Hepatocyte (in vitro differentiated cells): ENCODE measurements around the gene SHC4. TPM values are rescaled to one million over a fixed set of nuclear protein-coding genes. Genes with fewer than 3 reads are reported as not detected.
"Not testable (repeated sequence)": the region's sequence is repeated elsewhere in the genome, so short reads cannot be mapped to it uniquely, and the experiment has no call there.

ENCODE experiments used
- DNase-seq: peaks from one replicate; pipeline ENCODE4 v3.0.0-alpha.2; 2016; ENCODE audit warnings: low spot score
- H2AFZ ChIP-seq: fragments of 200-600 bp; sonication (generic); 2 replicates; pipeline ENCODE4 v1.6.0; 2016; ENCODE audit warnings: antibody characterized with exemption, mild to moderate bottlenecking
- H3K27ac ChIP-seq: fragments of 200-600 bp; sonication (generic); 2 replicates; pipeline ENCODE4 v1.5.1; 2016; ENCODE audit warnings: mild to moderate bottlenecking
- H3K27me3 ChIP-seq: fragments of 200-600 bp; sonication (generic); 2 replicates; pipeline ENCODE4 v1.6.1; 2016
- H3K36me3 ChIP-seq: fragments of 200-600 bp; sonication (generic); replicated peaks from 2 replicates; pipeline ENCODE4 v1.5.1; 2016; ENCODE audit warnings: low read depth; ENCODE audit not compliant: insufficient read depth
- H3K4me1 ChIP-seq: fragments of 200-600 bp; sonication (generic); 2 replicates; pipeline ENCODE4 v1.5.1; 2016; ENCODE audit warnings: mild to moderate bottlenecking, moderate library complexity; ENCODE audit not compliant: insufficient read depth
- H3K4me2 ChIP-seq: fragments of 200-600 bp; sonication (generic); 2 replicates; pipeline ENCODE4 v1.6.0; 2016
- H3K4me3 ChIP-seq: fragments of 200-600 bp; sonication (generic); 2 replicates; pipeline ENCODE4 v1.5.1; 2016; ENCODE audit warnings: mild to moderate bottlenecking
- H3K79me2 ChIP-seq: fragments of 200-600 bp; sonication (generic); 2 replicates; pipeline ENCODE4 v1.6.0; 2017; ENCODE audit warnings: mild to moderate bottlenecking
- H3K9me2 ChIP-seq: fragments of 200-600 bp; sonication (generic); replicated peaks from 2 replicates; pipeline ENCODE4 v1.6.0; 2017; ENCODE audit warnings: mild to moderate bottlenecking; ENCODE audit not compliant: insufficient read depth
- H3K9me3 ChIP-seq: fragments of 200-600 bp; sonication (generic); 2 replicates; pipeline ENCODE4 v1.5.1; 2016; ENCODE audit warnings: low read depth, mild to moderate bottlenecking
- H4K20me1 ChIP-seq: fragments of 200-600 bp; sonication (generic); 2 replicates; pipeline ENCODE4 v1.6.0; 2016; ENCODE audit warnings: mild to moderate bottlenecking; ENCODE audit not compliant: insufficient read depth, poor library complexity, severe bottlenecking
- CTCF ChIP-seq: fragments of 200-600 bp; sonication (generic); IDR thresholded peaks from 2 replicates; pipeline ENCODE4 v1.5.1; 2016; ENCODE audit warnings: antibody characterized with exemption, mild to moderate bottlenecking; ENCODE audit not compliant: poor library complexity
- EZH2 ChIP-seq: fragments of 200-600 bp; sonication (generic); IDR thresholded peaks from 2 replicates; pipeline ENCODE4 v1.6.1; 2016; ENCODE audit warnings: antibody characterized with exemption, mild to moderate bottlenecking, borderline replicate concordance
- EZH2phosphoT487 ChIP-seq: fragments of 200-600 bp; sonication (generic); IDR thresholded peaks from one replicate; pipeline ENCODE4 v1.6.1; 2018; ENCODE audit warnings: antibody characterized with exemption, mild to moderate bottlenecking, low read depth, moderate library complexity; ENCODE audit not compliant: unreplicated experiment, severe bottlenecking
- WGBS: methylation state at CpG from one replicate; pipeline ENCODE4 v1.1.6; 2016; ENCODE audit warnings: low lambda C conversion rate; ENCODE audit errors: missing lambda C conversion rate; 5-methylcytosine and 5-hydroxymethylcytosine counted together
- polyA plus RNA-seq: library from polyadenylated mRNA; unstranded; fragments of >200 nt; fragmentation: Nextera tagmentation; extraction: Ambion mirVana; gene quantifications from 2 replicates; pipeline ENCODE4 v1.2.1, GENCODE V29; 2016
- total RNA-seq: library from RNA; depleted of rRNA; stranded (reverse); fragments of >200 nt; gene quantifications from 2 replicates; pipeline ENCODE4 v1.2.3, GENCODE V29; 2014

SHC4 gene
- total and polyA plus RNA-seq, 2 experiments from 2014 or later: 0.75 to 1.00 TPM

- no peak overlapping the region for H2AFZ ChIP-seq
- no peaks in the 10 kb centered on the region for H3K27me3 ChIP-seq
- H3K27ac ChIP-seq: no peak overlapping the region
- no peaks in the 10 kb centered on the region for H3K9me3 ChIP-seq
- H3K79me2 ChIP-seq: no peaks in the 10 kb centered on the region
- H3K4me1 ChIP-seq: peaks cover 10% of the 10 kb centered on the region
- 91% methylated on average over 4 of the region's 4 CpGs for WGBS
- no peak overlapping the region for H3K4me3 ChIP-seq
- H3K4me2 ChIP-seq: no peak overlapping the region
- H3K36me3 ChIP-seq: no peaks in the 10 kb centered on the region
- peak; percentile 27 for DNase-seq
- no peak for TF ChIP-seq CTCF
- TF ChIP-seq EZH2: no peak
- no peak for TF ChIP-seq EZH2phosphoT487
- no peaks in the 10 kb centered on the region for H4K20me1 ChIP-seq
- H3K9me2 ChIP-seq: no peaks in the 10 kb centered on the region
Measured at GRCh38 chr15:48913141-48913540, 50.6 kb downstream of the SHC4 start.

- not testable (repeated sequence) for H2AFZ ChIP-seq, H3K4me1 ChIP-seq, DNase-seq, H3K4me2 ChIP-seq, H4K20me1 ChIP-seq, H3K36me3 ChIP-seq, H3K79me2 ChIP-seq, H3K27me3 ChIP-seq, H3K4me3 ChIP-seq, H3K9me2 ChIP-seq, H3K9me3 ChIP-seq, H3K27ac ChIP-seq
- WGBS: 80% methylated on average over 2 of the region's 2 CpGs
Measured at GRCh38 chr15:48910554-48910953, 53.2 kb downstream of the SHC4 start.

- H2AFZ ChIP-seq, H3K27ac ChIP-seq, H3K79me2 ChIP-seq, H3K4me1 ChIP-seq, H3K4me2 ChIP-seq, H3K9me3 ChIP-seq, H3K27me3 ChIP-seq, H4K20me1 ChIP-seq, H3K4me3 ChIP-seq, DNase-seq, H3K36me3 ChIP-seq, H3K9me2 ChIP-seq: not testable (repeated sequence)
- 82% methylated on average over 2 of the region's 2 CpGs for WGBS
Measured at GRCh38 chr15:48909313-48909712, 54.4 kb downstream of the SHC4 start.

- no peaks in the 10 kb centered on the region for H3K36me3 ChIP-seq
- H3K4me2 ChIP-seq: no peak overlapping the region
- H3K4me3 ChIP-seq: no peak overlapping the region
- H3K9me2 ChIP-seq: no peaks in the 10 kb centered on the region
- TF ChIP-seq EZH2 (no peak), EZH2phosphoT487 (no peak), CTCF (no peak)
- no peak overlapping the region for H3K27ac ChIP-seq
- no peaks in the 10 kb centered on the region for H3K27me3 ChIP-seq
- no peaks in the 10 kb centered on the region for H3K4me1 ChIP-seq
- H4K20me1 ChIP-seq: no peaks in the 10 kb centered on the region
- H3K79me2 ChIP-seq: no peaks in the 10 kb centered on the region
- H3K9me3 ChIP-seq: no peaks in the 10 kb centered on the region
- H2AFZ ChIP-seq: no peak overlapping the region
- DNase-seq: no peak
- WGBS: 71% methylated on average over 1 of the region's 1 CpG
Measured at GRCh38 chr15:48905847-48906246, 57.9 kb downstream of the SHC4 start.

GRCh38 chr15:48905216-48905615 is 58.5 kb downstream of the SHC4 start:
- no peak overlapping the region for H3K4me3 ChIP-seq
- no peaks in the 10 kb centered on the region for H3K9me3 ChIP-seq
- no peak overlapping the region for H2AFZ ChIP-seq
- H3K27ac ChIP-seq: no peak overlapping the region
- no peaks in the 10 kb centered on the region for H3K9me2 ChIP-seq
- H3K27me3 ChIP-seq: no peaks in the 10 kb centered on the region
- H3K4me2 ChIP-seq: no peak overlapping the region
- H3K4me1 ChIP-seq: no peaks in the 10 kb centered on the region
- TF ChIP-seq EZH2 (no peak), EZH2phosphoT487 (no peak), CTCF (no peak)
- DNase-seq: no peak
- H3K79me2 ChIP-seq: no peaks in the 10 kb centered on the region
- H4K20me1 ChIP-seq: no peaks in the 10 kb centered on the region
- H3K36me3 ChIP-seq: no peaks in the 10 kb centered on the region
